Testis (tissue), 2 donors: ENCODE data around the gene HNRNPK.

Experiments
- CTCF ChIP-seq, 3 experiments: fragments of 450-650 bp in 2 of 3; fragments of 200-600 bp in 1 of 3; sonication (generic) in 1 of 3; IDR thresholded peaks; one replicate each; pipeline ENCODE4 v1.5.1; 2016 to 2019; ENCODE audit warnings: antibody characterized with exemption in 3 of 3, mild to moderate bottlenecking in 2 of 3, moderate library complexity in 1 of 3
- POLR2A ChIP-seq: fragments of 450-650 bp; IDR thresholded peaks from one replicate; pipeline ENCODE4 v1.6.1; 2017; ENCODE audit warnings: antibody characterized with exemption, mild to moderate bottlenecking, moderate library complexity

- no peak for TF ChIP-seq CTCF (IDR thresholded peaks at IDR 0.05)
- TF ChIP-seq POLR2A, result no peak
Measured at GRCh38 chr9:84002344-84002743, 22.3 kb upstream of the HNRNPK start.
